Measurements from ENCODE around the gene MIS12. TPM values are rescaled to one million over a fixed set of nuclear protein-coding genes. Genes with fewer than 3 reads are reported as not detected.

MIS12 gene
- total and polyA plus RNA-seq, 2 donors (not counting 1 experiment from before 2014, with no cell fraction given) = 11.1 to 11.2 TPM

GRCh38 chr17:5466295-5466694 is 20.1 kb upstream of the MIS12 start:
- H3K4me1 ChIP-seq (ENCODE audit: control insufficient read depth, extremely low read depth, insufficient read depth, low read length) = no peaks in the 10 kb centered on the region
- H3K27ac ChIP-seq (ENCODE audit: insufficient read depth, low read length) = no peak overlapping the region
- peaks cover 62% of the 10 kb centered on the region for H3K79me2 ChIP-seq (ENCODE audit: control insufficient read depth, insufficient read depth, low read length)
- H3K9me3 ChIP-seq (ENCODE audit: control insufficient read depth, insufficient read depth, low read depth, low read length) = no peaks in the 10 kb centered on the region
- H3K27me3 ChIP-seq (ENCODE audit: control insufficient read depth, insufficient read depth, low read length) = no peaks in the 10 kb centered on the region
- no peaks in the 10 kb centered on the region for H4K20me1 ChIP-seq (ENCODE audit: control insufficient read depth, extremely low read depth, insufficient read depth, low read length)
- H3K36me3 ChIP-seq (ENCODE audit: control insufficient read depth, insufficient read depth, low read length) = peaks cover 6% of the 10 kb centered on the region
- H2AFZ ChIP-seq (ENCODE audit: low read length) = no peak overlapping the region
- H3K9ac ChIP-seq (ENCODE audit: insufficient read depth, low read length) = no peak overlapping the region
- H3K4me3 ChIP-seq (replicated peaks in 1 of 4; ENCODE audit: control extremely low read depth in 1 of 4, insufficient read depth in 1 of 4, low read depth in 3 of 4, low read length in 4 of 4) = peak overlapping the region in 1 of 4 experiments; percentile 86
- DNase-seq (ENCODE audit: low read depth in 2 of 2) = no peak
- no peak for TF ChIP-seq EZH2 (IDR thresholded peaks at IDR 0.05; ENCODE audit: low read length, missing control alignments)
- TF ChIP-seq CTCF (conservative IDR thresholded peaks at IDR 0.05 in 1 of 2, IDR thresholded peaks at IDR 0.05 in 1 of 2; ENCODE audit: low read depth in 1 of 2, low read length in 2 of 2) = no peak
- H3K4me2 ChIP-seq (ENCODE audit: extremely low read depth, insufficient read depth, low read length) = peak overlapping the region; percentile 4

- H3K4me2 ChIP-seq (ENCODE audit: extremely low read depth, insufficient read depth, low read length) = peak overlapping the region; percentile 79
- peaks cover 3% of the 10 kb centered on the region for H3K36me3 ChIP-seq (ENCODE audit: control insufficient read depth, insufficient read depth, low read length)
- H3K9me3 ChIP-seq (ENCODE audit: control insufficient read depth, insufficient read depth, low read depth, low read length) = no peaks in the 10 kb centered on the region
- H3K9ac ChIP-seq (ENCODE audit: insufficient read depth, low read length) = no peak overlapping the region
- no peak overlapping the region for H2AFZ ChIP-seq (ENCODE audit: low read length)
- DNase-seq (ENCODE audit: low read depth in 2 of 2) = peak in 1 of 2 donors; percentile 1
- H3K79me2 ChIP-seq (ENCODE audit: control insufficient read depth, insufficient read depth, low read length) = peaks cover 59% of the 10 kb centered on the region
- TF ChIP-seq CTCF (conservative IDR thresholded peaks at IDR 0.05 in 1 of 2, IDR thresholded peaks at IDR 0.05 in 1 of 2; ENCODE audit: low read depth in 1 of 2, low read length in 2 of 2) = no peak
- TF ChIP-seq EZH2 (IDR thresholded peaks at IDR 0.05; ENCODE audit: low read length, missing control alignments) = no peak
- no peaks in the 10 kb centered on the region for H4K20me1 ChIP-seq (ENCODE audit: control insufficient read depth, extremely low read depth, insufficient read depth, low read length)
- H3K4me3 ChIP-seq (replicated peaks in 1 of 4; ENCODE audit: control extremely low read depth in 1 of 4, insufficient read depth in 1 of 4, low read depth in 3 of 4, low read length in 4 of 4) = peak overlapping the region; percentile 73 to 96 (median 89)
- H3K27me3 ChIP-seq (ENCODE audit: control insufficient read depth, insufficient read depth, low read length) = no peaks in the 10 kb centered on the region
- no peaks in the 10 kb centered on the region for H3K4me1 ChIP-seq (ENCODE audit: control insufficient read depth, extremely low read depth, insufficient read depth, low read length)
- H3K27ac ChIP-seq (ENCODE audit: insufficient read depth, low read length) = no peak overlapping the region
Observed at GRCh38 chr17:5467416-5467815, 18.9 kb upstream of the MIS12 start.

GRCh38 chr17:5468075-5468473 is 18.3 kb upstream of the MIS12 start:
- peaks cover 55% of the 10 kb centered on the region for H3K79me2 ChIP-seq (ENCODE audit: control insufficient read depth, insufficient read depth, low read length)
- peaks cover 2% of the 10 kb centered on the region for H3K36me3 ChIP-seq (ENCODE audit: control insufficient read depth, insufficient read depth, low read length)
- no peaks in the 10 kb centered on the region for H3K4me1 ChIP-seq (ENCODE audit: control insufficient read depth, extremely low read depth, insufficient read depth, low read length)
- H2AFZ ChIP-seq (ENCODE audit: low read length) = peak overlapping the region; percentile 82
- H3K4me3 ChIP-seq (replicated peaks in 1 of 4; ENCODE audit: control extremely low read depth in 1 of 4, insufficient read depth in 1 of 4, low read depth in 3 of 4, low read length in 4 of 4) = peak overlapping the region; percentile 73 to 96 (median 89)
- peak overlapping the region; percentile 79 for H3K4me2 ChIP-seq (ENCODE audit: extremely low read depth, insufficient read depth, low read length)
- no peak for DNase-seq (ENCODE audit: low read depth in 2 of 2)
- H4K20me1 ChIP-seq (ENCODE audit: control insufficient read depth, extremely low read depth, insufficient read depth, low read length) = no peaks in the 10 kb centered on the region
- no peaks in the 10 kb centered on the region for H3K27me3 ChIP-seq (ENCODE audit: control insufficient read depth, insufficient read depth, low read length)
- TF ChIP-seq CTCF (conservative IDR thresholded peaks at IDR 0.05 in 1 of 2, IDR thresholded peaks at IDR 0.05 in 1 of 2; ENCODE audit: low read depth in 1 of 2, low read length in 2 of 2) = no peak
- H3K9ac ChIP-seq (ENCODE audit: insufficient read depth, low read length) = peak overlapping the region; percentile 73
- H3K27ac ChIP-seq (ENCODE audit: insufficient read depth, low read length) = peak overlapping the region; percentile 48
- no peaks in the 10 kb centered on the region for H3K9me3 ChIP-seq (ENCODE audit: control insufficient read depth, insufficient read depth, low read depth, low read length)

Measured in fibroblast of lung (primary cell).